K562 (cell line): ENCODE measurements around the gene RGS14. TPM values are rescaled to one million over a fixed set of nuclear protein-coding genes. Genes with fewer than 3 reads are reported as not detected.

ENCODE experiments used
- ELF2 ChIP-seq: fragments of 250-450 bp; sonication (Bioruptor Pico); IDR thresholded peaks from 2 replicates; pipeline ENCODE4 v1.5.0; 2021; ENCODE audit warnings: mild to moderate bottlenecking
- MTA1 ChIP-seq: fragments of 450-650 bp; IDR thresholded peaks from 2 replicates; pipeline ENCODE4 v1.6.1; 2017; ENCODE audit warnings: borderline replicate concordance
- PHB2 ChIP-seq: fragments of 450-650 bp; IDR thresholded peaks from 2 replicates; pipeline ENCODE4 v1.6.1; 2017; ENCODE audit warnings: low read depth
- RAD51 ChIP-seq: fragments of 450-650 bp; IDR thresholded peaks from 2 replicates; pipeline ENCODE4 v1.7.1; 2016; ENCODE audit warnings: low read depth, mild to moderate bottlenecking, borderline replicate concordance
- RBM22 ChIP-seq: fragments of 200-400 bp; formaldehyde crosslinking; IDR thresholded peaks from 2 replicates; pipeline ENCODE4 v1.6.1; 2018; ENCODE audit warnings: low read length, low read depth; ENCODE audit not compliant: poor library complexity, severe bottlenecking
- SNIP1 ChIP-seq: fragments of 450-650 bp; IDR thresholded peaks from 2 replicates; pipeline ENCODE4 v1.7.1; 2017; ENCODE audit warnings: low read depth, mild to moderate bottlenecking
- SNRNP70 ChIP-seq: fragments of 200-400 bp; formaldehyde crosslinking; optimal IDR thresholded peaks from 2 replicates; pipeline ENCODE3; 2017; ENCODE audit warnings: low read depth, low read length
- TOE1 ChIP-seq, 2 experiments: fragments of 450-650 bp in 1 of 2; sonication (generic) in 1 of 2; formaldehyde crosslinking in 1 of 2; IDR thresholded peaks; 2 replicates each; pipeline versions ENCODE4 v1.7.1 to v1.8.0; 2016 to 2022; ENCODE audit warnings: borderline replicate concordance in 2 of 2, mild to moderate bottlenecking in 2 of 2, antibody characterized with exemption in 1 of 2, inconsistent platforms in 1 of 2, low read depth in 1 of 2, missing genetic modification reagents in 1 of 2, moderate library complexity in 1 of 2
- ZNF311 ChIP-seq: fragments of 250-450 bp; sonication (Bioruptor Pico); IDR thresholded peaks from 2 replicates; pipeline ENCODE4 v1.4.0; 2020; ENCODE audit warnings: mild to moderate bottlenecking, moderate library complexity
- polyA plus RNA-seq, 8 experiments: library from polyadenylated mRNA; depleted of rRNA in 4 of 8; stranded (reverse) in 5 of 8; unstranded in 3 of 8; fragments of >200 nt; fragmentation: Nextera tagmentation in 2 of 8; fragmentation: Illumina TruSeq in 1 of 8; extraction: Ambion mirVana in 2 of 8; extraction: Trizol in 1 of 8; gene quantifications; 2 replicates each; pipeline versions ENCODE4 v1.2.1 to v1.2.3, GENCODE V29; 2011 to 2014; ENCODE audit warnings: inconsistent platforms in 1 of 8, missing spikeins in 1 of 8
- total RNA-seq, 7 experiments: library from RNA; depleted of rRNA in 6 of 7; stranded (reverse); fragments of >200 nt in 6 of 7; fragmentation: Illumina TruSeq in 2 of 7; extraction: Trizol in 2 of 7; gene quantifications; 2 replicates each; pipeline versions ENCODE4 v1.2.1 to v1.2.3, GENCODE V29; 2011 to 2021; ENCODE audit warnings: low replicate concordance in 1 of 7
- TF ChIP-seq, protein P1 (sequence below), 2 experiments: fragments of 150-350 bp in 1 of 2; IDR thresholded peaks; 2 replicates each; pipeline ENCODE4 v1.6.1; 2012 to 2016; ENCODE audit warnings: low read depth in 2 of 2, low read length in 2 of 2, mild to moderate bottlenecking in 1 of 2, moderate library complexity in 1 of 2
- TF ChIP-seq, protein P2 (sequence below): fragments of 150-350 bp; IDR thresholded peaks from 2 replicates; pipeline ENCODE4 v1.6.1; 2014; ENCODE audit warnings: low read depth, mild to moderate bottlenecking, low read length, borderline replicate concordance
- TF ChIP-seq, protein P3 (sequence below): fragments of 250-450 bp; sonication (Bioruptor Pico); IDR thresholded peaks from 2 replicates; pipeline ENCODE4 v1.5.0; 2021
- TF ChIP-seq, protein P4 (sequence below): fragments of 250-450 bp; sonication (Bioruptor Pico); IDR thresholded peaks from 2 replicates; pipeline ENCODE4 v1.8.0; 2021; ENCODE audit warnings: borderline replicate concordance, mild to moderate bottlenecking, moderate library complexity; ENCODE audit not compliant: poor library complexity, severe bottlenecking
- TF ChIP-seq, protein P5 (sequence below), 2 experiments: fragments of 450-650 bp in 1 of 2; sonication (generic) in 1 of 2; formaldehyde crosslinking in 1 of 2; IDR thresholded peaks in 1 of 2; conservative IDR thresholded peaks in 1 of 2; 2 replicates each; pipeline versions ENCODE4 v1.6.1 to v1.8.1; 2016 to 2023; ENCODE audit warnings: mild to moderate bottlenecking in 2 of 2, moderate library complexity in 2 of 2, inconsistent platforms in 1 of 2, missing genetic modification reagents in 1 of 2

The RGS14 gene
- total and polyA plus RNA-seq, 9 of the 15 experiments (the other 6 are each of a cell fraction or from before 2014, with no cell fraction given): 0.28 to 75.9 (median 34.5) TPM

DNA sequence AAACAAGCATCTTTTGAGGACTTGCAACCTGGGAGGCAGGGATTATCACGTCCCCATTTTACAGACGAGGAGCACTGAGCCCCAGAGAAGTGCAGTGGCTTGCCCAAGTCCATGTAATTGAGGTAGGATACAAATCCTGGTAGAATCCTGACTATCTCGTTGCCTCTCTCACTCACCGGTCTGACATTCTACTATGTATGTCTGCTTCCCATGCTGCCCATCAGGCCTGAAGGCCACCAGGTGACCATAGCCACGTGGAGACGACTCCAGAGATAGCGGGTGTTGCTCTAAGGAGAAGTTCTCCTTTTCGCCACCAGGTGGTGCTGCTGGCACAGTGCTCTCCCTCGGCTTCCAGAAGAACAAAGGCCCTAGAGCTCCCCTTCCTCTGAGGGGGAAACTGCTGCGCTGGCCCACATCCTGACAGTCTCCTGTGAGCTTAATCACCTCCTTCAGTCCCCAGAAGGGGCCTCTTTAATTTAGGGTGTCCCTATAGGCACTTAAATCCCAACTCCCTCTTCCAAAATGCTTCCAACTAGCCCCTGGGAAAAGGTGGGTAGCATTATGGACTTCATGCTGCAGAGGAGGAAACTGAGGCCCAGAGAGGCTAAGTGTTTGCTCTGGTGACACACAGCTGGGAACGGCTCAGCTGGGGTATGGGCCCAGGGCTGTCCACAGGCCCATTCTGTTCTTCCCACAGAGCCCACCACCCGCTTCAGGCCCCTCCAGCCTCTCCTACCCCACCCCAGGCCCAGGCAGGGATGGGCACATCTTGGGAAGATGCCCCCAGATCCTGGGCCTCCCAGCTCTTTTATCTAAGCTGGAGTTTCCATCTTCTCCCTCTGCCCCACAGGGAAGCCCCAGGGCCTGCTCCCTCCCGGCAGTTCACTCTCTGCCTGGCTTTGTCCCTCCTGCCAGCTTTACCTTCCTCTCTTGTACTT, 32.9 kb downstream of the RGS14 start (continued):
- TF ChIP-seq ZNF311 (no peak), TOE1 (IDR thresholded peaks at IDR 0.05; ENCODE audit: borderline replicate concordance) (peak; percentile 59), TOE1 (CRISPR knock-in tag; IDR thresholded peaks at IDR 0.05; ENCODE audit: borderline replicate concordance, low read depth) (no peak), SNRNP70 (no peak), RAD51 (peak; percentile 88), SNIP1 (no peak), PHB2 (no peak), RBM22 (no peak), MTA1 (no peak), ELF2 (CRISPR knock-in tag) (no peak)
- TF ChIP-seq, protein P1, sequence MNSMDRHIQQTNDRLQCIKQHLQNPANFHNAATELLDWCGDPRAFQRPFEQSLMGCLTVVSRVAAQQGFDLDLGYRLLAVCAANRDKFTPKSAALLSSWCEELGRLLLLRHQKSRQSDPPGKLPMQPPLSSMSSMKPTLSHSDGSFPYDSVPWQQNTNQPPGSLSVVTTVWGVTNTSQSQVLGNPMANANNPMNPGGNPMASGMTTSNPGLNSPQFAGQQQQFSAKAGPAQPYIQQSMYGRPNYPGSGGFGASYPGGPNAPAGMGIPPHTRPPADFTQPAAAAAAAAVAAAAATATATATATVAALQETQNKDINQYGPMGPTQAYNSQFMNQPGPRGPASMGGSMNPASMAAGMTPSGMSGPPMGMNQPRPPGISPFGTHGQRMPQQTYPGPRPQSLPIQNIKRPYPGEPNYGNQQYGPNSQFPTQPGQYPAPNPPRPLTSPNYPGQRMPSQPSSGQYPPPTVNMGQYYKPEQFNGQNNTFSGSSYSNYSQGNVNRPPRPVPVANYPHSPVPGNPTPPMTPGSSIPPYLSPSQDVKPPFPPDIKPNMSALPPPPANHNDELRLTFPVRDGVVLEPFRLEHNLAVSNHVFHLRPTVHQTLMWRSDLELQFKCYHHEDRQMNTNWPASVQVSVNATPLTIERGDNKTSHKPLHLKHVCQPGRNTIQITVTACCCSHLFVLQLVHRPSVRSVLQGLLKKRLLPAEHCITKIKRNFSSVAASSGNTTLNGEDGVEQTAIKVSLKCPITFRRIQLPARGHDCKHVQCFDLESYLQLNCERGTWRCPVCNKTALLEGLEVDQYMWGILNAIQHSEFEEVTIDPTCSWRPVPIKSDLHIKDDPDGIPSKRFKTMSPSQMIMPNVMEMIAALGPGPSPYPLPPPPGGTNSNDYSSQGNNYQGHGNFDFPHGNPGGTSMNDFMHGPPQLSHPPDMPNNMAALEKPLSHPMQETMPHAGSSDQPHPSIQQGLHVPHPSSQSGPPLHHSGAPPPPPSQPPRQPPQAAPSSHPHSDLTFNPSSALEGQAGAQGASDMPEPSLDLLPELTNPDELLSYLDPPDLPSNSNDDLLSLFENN (IDR thresholded peaks at IDR 0.05; ENCODE audit: low read depth in 2 of 2, low read length in 2 of 2): peak in 1 of 2 experiments; percentile 41; a peak in 1 of 4 replicates
- TF ChIP-seq, protein P2, sequence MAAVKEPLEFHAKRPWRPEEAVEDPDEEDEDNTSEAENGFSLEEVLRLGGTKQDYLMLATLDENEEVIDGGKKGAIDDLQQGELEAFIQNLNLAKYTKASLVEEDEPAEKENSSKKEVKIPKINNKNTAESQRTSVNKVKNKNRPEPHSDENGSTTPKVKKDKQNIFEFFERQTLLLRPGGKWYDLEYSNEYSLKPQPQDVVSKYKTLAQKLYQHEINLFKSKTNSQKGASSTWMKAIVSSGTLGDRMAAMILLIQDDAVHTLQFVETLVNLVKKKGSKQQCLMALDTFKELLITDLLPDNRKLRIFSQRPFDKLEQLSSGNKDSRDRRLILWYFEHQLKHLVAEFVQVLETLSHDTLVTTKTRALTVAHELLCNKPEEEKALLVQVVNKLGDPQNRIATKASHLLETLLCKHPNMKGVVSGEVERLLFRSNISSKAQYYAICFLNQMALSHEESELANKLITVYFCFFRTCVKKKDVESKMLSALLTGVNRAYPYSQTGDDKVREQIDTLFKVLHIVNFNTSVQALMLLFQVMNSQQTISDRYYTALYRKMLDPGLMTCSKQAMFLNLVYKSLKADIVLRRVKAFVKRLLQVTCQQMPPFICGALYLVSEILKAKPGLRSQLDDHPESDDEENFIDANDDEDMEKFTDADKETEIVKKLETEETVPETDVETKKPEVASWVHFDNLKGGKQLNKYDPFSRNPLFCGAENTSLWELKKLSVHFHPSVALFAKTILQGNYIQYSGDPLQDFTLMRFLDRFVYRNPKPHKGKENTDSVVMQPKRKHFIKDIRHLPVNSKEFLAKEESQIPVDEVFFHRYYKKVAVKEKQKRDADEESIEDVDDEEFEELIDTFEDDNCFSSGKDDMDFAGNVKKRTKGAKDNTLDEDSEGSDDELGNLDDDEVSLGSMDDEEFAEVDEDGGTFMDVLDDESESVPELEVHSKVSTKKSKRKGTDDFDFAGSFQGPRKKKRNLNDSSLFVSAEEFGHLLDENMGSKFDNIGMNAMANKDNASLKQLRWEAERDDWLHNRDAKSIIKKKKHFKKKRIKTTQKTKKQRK: no peak
- TF ChIP-seq, protein P3, sequence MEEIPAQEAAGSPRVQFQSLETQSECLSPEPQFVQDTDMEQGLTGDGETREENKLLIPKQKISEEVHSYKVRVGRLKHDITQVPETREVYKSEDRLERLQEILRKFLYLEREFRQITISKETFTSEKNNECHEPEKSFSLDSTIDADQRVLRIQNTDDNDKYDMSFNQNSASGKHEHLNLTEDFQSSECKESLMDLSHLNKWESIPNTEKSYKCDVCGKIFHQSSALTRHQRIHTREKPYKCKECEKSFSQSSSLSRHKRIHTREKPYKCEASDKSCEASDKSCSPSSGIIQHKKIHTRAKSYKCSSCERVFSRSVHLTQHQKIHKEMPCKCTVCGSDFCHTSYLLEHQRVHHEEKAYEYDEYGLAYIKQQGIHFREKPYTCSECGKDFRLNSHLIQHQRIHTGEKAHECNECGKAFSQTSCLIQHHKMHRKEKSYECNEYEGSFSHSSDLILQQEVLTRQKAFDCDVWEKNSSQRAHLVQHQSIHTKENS: no peak
- TF ChIP-seq, protein P4, sequence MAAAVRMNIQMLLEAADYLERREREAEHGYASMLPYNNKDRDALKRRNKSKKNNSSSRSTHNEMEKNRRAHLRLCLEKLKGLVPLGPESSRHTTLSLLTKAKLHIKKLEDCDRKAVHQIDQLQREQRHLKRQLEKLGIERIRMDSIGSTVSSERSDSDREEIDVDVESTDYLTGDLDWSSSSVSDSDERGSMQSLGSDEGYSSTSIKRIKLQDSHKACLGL (CRISPR knock-in tag): no peak
- TF ChIP-seq, protein P5, sequence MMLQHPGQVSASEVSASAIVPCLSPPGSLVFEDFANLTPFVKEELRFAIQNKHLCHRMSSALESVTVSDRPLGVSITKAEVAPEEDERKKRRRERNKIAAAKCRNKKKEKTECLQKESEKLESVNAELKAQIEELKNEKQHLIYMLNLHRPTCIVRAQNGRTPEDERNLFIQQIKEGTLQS (IDR thresholded peaks at IDR 0.05): no peak
- TF ChIP-seq, protein P5 (CRISPR knock-in tag; conservative IDR thresholded peaks at IDR 0.05): 0 out of 2 replicates have a peak, but pooled peaks have one; percentile 38
